ENCODE measurements around the gene BEST2. TPM values are rescaled to one million over a fixed set of nuclear protein-coding genes. Genes with fewer than 3 reads are reported as not detected.

BEST2 gene
- total RNA-seq, 1 experiment from 2014 or later: 3.3 TPM

GRCh38 chr19:12778905-12779161, 27.2 kb downstream of the BEST2 start (continued):
- TF ChIP-seq AFF4 (CRISPR knock-in tag; IDR thresholded peaks at IDR 0.05; ENCODE audit: borderline replicate concordance) (no peak), ZNF425 (CRISPR knock-in tag; conservative IDR thresholded peaks at IDR 0.05) (no peak), RORB (CRISPR knock-in tag; IDR thresholded peaks at IDR 0.05) (no peak), SOX15 (CRISPR knock-in tag; IDR thresholded peaks at IDR 0.05) (no peak), ELF4 (CRISPR knock-in tag; IDR thresholded peaks at IDR 0.05; ENCODE audit: low read depth) (no peak)

- H3K27me3 Mint-ChIP-seq (ENCODE audit: low read depth): no peaks in the 10 kb centered on the region; the same call in 1 of the 2 replicates
- no peak for DNase-seq (ENCODE audit: low spot score)
- peaks cover 23% of the 10 kb centered on the region for H3K4me1 Mint-ChIP-seq
- no peaks in the 10 kb centered on the region for H3K9me3 Mint-ChIP-seq
- H3K27ac Mint-ChIP-seq: peak overlapping the region; percentile 58
- TF ChIP-seq ZNF121 (CRISPR knock-in tag; IDR thresholded peaks at IDR 0.05) (0 out of 2 replicates have a peak, but pooled peaks have one; percentile 56), ZNF423 (CRISPR knock-in tag; IDR thresholded peaks at IDR 0.05) (0 out of 2 replicates have a peak, but pooled peaks have one; percentile 5), GABPB1 (CRISPR knock-in tag; IDR thresholded peaks at IDR 0.05) (peak; percentile 18; the same call in 1 of the 2 replicates), KAT7 (CRISPR knock-in tag; IDR thresholded peaks at IDR 0.05; ENCODE audit: borderline replicate concordance) (no peak)
- ATAC-seq: no peak
- POLR2A ChIA-PET: interaction anchor here (2.5 to 3.0 kb wide), 2 partner anchors 13 to 17 kb away, joined by 12 to 29 read pairs; partner anchors contain the start of gene JUNB
- CTCF ChIA-PET: interaction anchor here (1.4 to 7.7 kb wide), 15 partner anchors 9 to 112 kb away, joined by 4 to 136 read pairs (median 15); partner anchors contain the start of genes GCDH, JUNB and RNASEH2A
- peaks cover 2% of the 10 kb centered on the region; the same call in 1 of the 2 replicates for H3K36me3 Mint-ChIP-seq
- peak overlapping the region; percentile 79 for H3K4me3 Mint-ChIP-seq
Observed at GRCh38 chr19:12779162-12779993, 27.8 kb downstream of the BEST2 start.

- no peaks in the 10 kb centered on the region; the same call in 1 of the 2 replicates for H3K27me3 Mint-ChIP-seq (ENCODE audit: low read depth)
- peak overlapping the region; percentile 77 for H3K4me3 Mint-ChIP-seq
- no peaks in the 10 kb centered on the region for H3K9me3 Mint-ChIP-seq
- CTCF ChIA-PET: interaction anchor here (1.0 to 1.8 kb wide), 4 partner anchors 11 to 21 kb away, joined by 4 to 10 read pairs (median 6); no protein-coding TSS in a partner anchor
- DNase-seq (ENCODE audit: low spot score) (no peak), ATAC-seq (no peak)
- no peaks in the 10 kb centered on the region for H3K36me3 Mint-ChIP-seq
- peaks cover 19% of the 10 kb centered on the region for H3K4me1 Mint-ChIP-seq
- POLR2A ChIA-PET: interaction anchor here (1.1 to 1.7 kb wide), 2 partner anchors 10 to 11 kb away, joined by 4 to 6 read pairs; partner anchors contain the start of gene JUNB
- peak overlapping the region; percentile 92 for H3K27ac Mint-ChIP-seq
- no peak for TF ChIP-seq ZNF425 (CRISPR knock-in tag; conservative IDR thresholded peaks at IDR 0.05)
- no peak for TF ChIP-seq ESRRA (CRISPR knock-in tag; IDR thresholded peaks at IDR 0.05; ENCODE audit: borderline replicate concordance)
- TF ChIP-seq SMAD4 (CRISPR knock-in tag; IDR thresholded peaks at IDR 0.05): no peak
- TF ChIP-seq TP53 (CRISPR knock-in tag; IDR thresholded peaks at IDR 0.05): no peak
- no peak for TF ChIP-seq EMX1 (CRISPR knock-in tag; IDR thresholded peaks at IDR 0.05)
- TF ChIP-seq PRDM15 (CRISPR knock-in tag; IDR thresholded peaks at IDR 0.05): no peak
- TF ChIP-seq NFATC4 (CRISPR knock-in tag; IDR thresholded peaks at IDR 0.05): no peak
- no peak for TF ChIP-seq ZNF121 (CRISPR knock-in tag; IDR thresholded peaks at IDR 0.05)
- TF ChIP-seq ZMAT4 (CRISPR knock-in tag; IDR thresholded peaks at IDR 0.05): no peak
- no peak for TF ChIP-seq CBFB (CRISPR knock-in tag; IDR thresholded peaks at IDR 0.05; ENCODE audit: low read depth)
- no peak for TF ChIP-seq PREB (CRISPR knock-in tag; IDR thresholded peaks at IDR 0.05; ENCODE audit: borderline replicate concordance)
- no peak for TF ChIP-seq SOX15 (CRISPR knock-in tag; IDR thresholded peaks at IDR 0.05)
- TF ChIP-seq FOXP1 (CRISPR knock-in tag; IDR thresholded peaks at IDR 0.05; ENCODE audit: borderline replicate concordance): no peak
Observed at GRCh38 chr19:12782174-12782423, 30.5 kb downstream of the BEST2 start.

All from WTC11 (cell line).